ENCODE results near the gene PITPNM1.
"Not testable (repeated sequence)": the region's sequence is repeated elsewhere in the genome, so short reads cannot be mapped to it uniquely, and the experiment has no call there.

PITPNM1 gene

GRCh38 chr11:67504950-67505581, at the start of gene PITPNM1:
Gene PITPNM1 (minus strand): TSS chr11:67505363. CDS start chr11:67504180, 1,183 bp downstream.
- DNase-seq: peak; percentile 75

GRCh38 chr11:67551697-67552096, 46.5 kb upstream of the PITPNM1 start:
- not testable (repeated sequence) for DNase-seq

- DNase-seq: no peak
These were observed 46.0 kb upstream of the PITPNM1 start for GRCh38 chr11:67551127-67551526.

- no peak for DNase-seq
These were observed 43.5 kb upstream of the PITPNM1 start for GRCh38 chr11:67548555-67549110.

- not testable (repeated sequence) for DNase-seq
These were observed 42.9 kb upstream of the PITPNM1 start for GRCh38 chr11:67548112-67548511.

GRCh38 chr11:67545280-67545679, 40.1 kb upstream of the PITPNM1 start:
- peak; percentile 12 for DNase-seq

GRCh38 chr11:67544616-67545242, 39.6 kb upstream of the PITPNM1 start:
- no peak for DNase-seq

GRCh38 chr11:67543585-67543984, 38.4 kb upstream of the PITPNM1 start:
- no peak for DNase-seq

- no peak for DNase-seq
These were observed 37.8 kb upstream of the PITPNM1 start for GRCh38 chr11:67542971-67543370.

- no peak for DNase-seq
These were observed 37.0 kb upstream of the PITPNM1 start for GRCh38 chr11:67542169-67542568.

- DNase-seq: no peak
These were observed 36.0 kb upstream of the PITPNM1 start for GRCh38 chr11:67541198-67541597.

GRCh38 chr11:67539550-67539949, 34.4 kb upstream of the PITPNM1 start:
- no peak for DNase-seq

GRCh38 chr11:67538823-67539505, 33.8 kb upstream of the PITPNM1 start:
- DNase-seq: no peak

GRCh38 chr11:67538306-67538705, 33.1 kb upstream of the PITPNM1 start:
- DNase-seq: peak; percentile 35

- no peak for DNase-seq
These were observed 30.4 kb upstream of the PITPNM1 start for GRCh38 chr11:67535561-67535960.

- DNase-seq: peak; percentile 11
These were observed 29.0 kb upstream of the PITPNM1 start for GRCh38 chr11:67534070-67534679.

- no peak for DNase-seq
These were observed 27.7 kb upstream of the PITPNM1 start for GRCh38 chr11:67532889-67533288.

GRCh38 chr11:67530282-67530592, 25.1 kb upstream of the PITPNM1 start:
- DNase-seq: no peak

GRCh38 chr11:67528376-67528775, 23.2 kb upstream of the PITPNM1 start:
- DNase-seq: peak; percentile 31

- no peak for DNase-seq
These were observed 20.3 kb upstream of the PITPNM1 start for GRCh38 chr11:67525275-67525976.

GRCh38 chr11:67524480-67524808, 19.3 kb upstream of the PITPNM1 start:
- DNase-seq: no peak

- DNase-seq: no peak
These were observed 18.7 kb upstream of the PITPNM1 start for GRCh38 chr11:67523556-67524479.
